Adrenal gland (tissue), 12 donors: Measurements from ENCODE around the gene SCRN3. TPM values are rescaled to one million over a fixed set of nuclear protein-coding genes. Genes with fewer than 3 reads are reported as not detected.

Experiments
- DNase-seq, 7 donors: peaks; one replicate each; pipeline ENCODE4 v3.0.0-alpha.2; 2019 to 2020
- H3K27ac ChIP-seq, 5 donors: fragments of 200-600 bp; sonication (generic) in 4 of 5; 1 replicate in 3 of 5; 2 replicates in 2 of 5; pipeline versions ENCODE4 v1.5.1 to v1.8.0; 2016 to 2020; ENCODE audit warnings: mild to moderate bottlenecking in 1 of 5
- H3K27me3 ChIP-seq: fragments of 200-600 bp; 2 replicates; pipeline ENCODE4 v1.8.0; 2021
- H3K36me3 ChIP-seq, 2 donors: fragments of 200-600 bp; replicated peaks in 1 of 2; 1 replicate in 1 of 2; 2 replicates in 1 of 2; pipeline versions ENCODE4 v1.5.1 to v1.8.0; 2018 to 2022
- H3K4me1 ChIP-seq, 2 donors: fragments of 200-600 bp; replicated peaks in 1 of 2; 1 replicate in 1 of 2; 2 replicates in 1 of 2; pipeline versions ENCODE4 v1.5.1 to v1.8.0; 2018 to 2021
- H3K4me3 ChIP-seq, 4 donors: fragments of 200-600 bp; sonication (generic) in 3 of 4; one replicate each; pipeline ENCODE4 v1.5.1; 2016 to 2018
- H3K9me3 ChIP-seq, 3 donors: fragments of 200-600 bp; sonication (generic) in 1 of 3; replicated peaks in 1 of 3; 1 replicate in 2 of 3; 2 replicates in 1 of 3; pipeline versions ENCODE4 v1.5.1 to v1.8.0; 2016 to 2021
- CTCF ChIP-seq, 6 experiments: fragments of 450-650 bp in 4 of 6; fragments of 200-600 bp in 2 of 6; sonication (generic) in 1 of 6; IDR thresholded peaks; 1 replicate in 5 of 6; 2 replicates in 1 of 6; pipeline versions ENCODE4 v1.5.1 to v1.8.0; 2016 to 2021; ENCODE audit warnings: antibody characterized with exemption in 6 of 6, mild to moderate bottlenecking in 2 of 6, moderate library complexity in 1 of 6
- POLR2A ChIP-seq, 2 donors: fragments of 450-650 bp; IDR thresholded peaks; one replicate each; pipeline ENCODE4 v1.6.1; 2017; ENCODE audit warnings: antibody characterized with exemption in 2 of 2, mild to moderate bottlenecking in 2 of 2, moderate library complexity in 1 of 2
- WGBS, 4 donors: extraction: QIAGEN DNeasy Blood & Tissue Kit in 2 of 4; methylation state at CpG; one replicate each; pipeline versions ENCODE4 v1.1.5 to v1.1.7; 2013 to 2017; 5-methylcytosine and 5-hydroxymethylcytosine counted together
- intact Hi-C, 2 donors: fragments of 100-400 bp; cut with DNase I; formaldehyde crosslinking; loops; one replicate each; pipeline versions ENCODE4 v1.14.1 to v1.15.0; 2022 to 2023
- polyA plus RNA-seq, 3 donors: library from polyadenylated mRNA; stranded (reverse); fragments of 200-250 nt in 2 of 3; fragments of 350-450 nt in 1 of 3; fragmentation: Illumina TruSeq in 1 of 3; extraction: RNeasy Lipid Tissue Mini Kit (QIAGEN cat#74804) in 1 of 3; gene quantifications; one replicate each; pipeline ENCODE4 v1.2.3, GENCODE V29; 2013 to 2014
- total RNA-seq, 9 donors: library from RNA; depleted of rRNA in 4 of 9; stranded (reverse); fragments of >200 nt in 4 of 9; fragments of 120-200 nt in 1 of 9; fragmentation: NEBNext Ultra II Directional in 1 of 9; extraction: Animal tissue kit (Norgen Biotek cat#: 25700) in 1 of 9; gene quantifications; one replicate each; pipeline versions ENCODE4 v1.1.0 to v1.2.4, GENCODE V29; 2013 to 2023
- donor health status: healthy with polysubstance abuse.
- donor health status: Bipolar disorder and iron deficiency.
- donor health status: DM: yes; HTN: yes; CAD: no.
- donor health status: DM: no; HTN: no; CAD: no.
- donor health status: DM: no; HTN: no; CAD: no.
- donor health status: DM: yes; HTN: yes; CAD: no.

SCRN3 gene
- total and polyA plus RNA-seq, 12 donors, result 8.8 to 60.6 (median 29.8) TPM

- DNase-seq, result no peak
- Histone ChIP-seq H3K27ac (no peak overlapping the region), H3K4me1 (no peaks in the 10 kb centered on the region), H3K4me3 (no peak overlapping the region), H3K27me3 (no peaks in the 10 kb centered on the region), H3K36me3 (peaks cover 0 to 16% of the 10 kb centered on the region in 2 donors), H3K9me3 (no peaks in the 10 kb centered on the region)
- WGBS, 4 donors, result 94 to 100% (median 99%) methylated on average over 2 of the region's 2 CpGs
- TF ChIP-seq POLR2A (IDR thresholded peaks at IDR 0.05) (no peak), CTCF (IDR thresholded peaks at IDR 0.05) (no peak)
- intact Hi-C loops, result no loop called here
Measured at GRCh38 chr2:174364628-174365027, 30.9 kb upstream of the SCRN3 start.

GRCh38 chr2:174365571-174365970, 30.0 kb upstream of the SCRN3 start:
- Histone ChIP-seq H3K27me3 (no peaks in the 10 kb centered on the region), H3K4me1 (no peaks in the 10 kb centered on the region), H3K9me3 (no peaks in the 10 kb centered on the region), H3K36me3 (peaks cover 0 to 24% of the 10 kb centered on the region in 2 donors), H3K4me3 (no peak overlapping the region), H3K27ac (no peak overlapping the region)
- no peak for DNase-seq
- TF ChIP-seq CTCF (IDR thresholded peaks at IDR 0.05) (no peak), POLR2A (IDR thresholded peaks at IDR 0.05) (no peak)
- WGBS, 4 donors, result 91 to 97% (median 95%) methylated on average over 2 of the region's 2 CpGs
- intact Hi-C loops, result no loop called here

GRCh38 chr2:174368691-174369090, 26.8 kb upstream of the SCRN3 start:
- intact Hi-C loops, result no loop called here
- H3K4me1 ChIP-seq, result no peaks in the 10 kb centered on the region
- H3K36me3 ChIP-seq, result peaks cover 0 to 28% of the 10 kb centered on the region in 2 donors
- no peak overlapping the region for H3K4me3 ChIP-seq
- 92 to 100% (median 97%) methylated on average over 1 of the region's 1 CpG for WGBS, 4 donors
- TF ChIP-seq POLR2A (IDR thresholded peaks at IDR 0.05) (no peak), CTCF (IDR thresholded peaks at IDR 0.05) (no peak)
- no peak for DNase-seq
- H3K27me3 ChIP-seq, result no peaks in the 10 kb centered on the region
- H3K27ac ChIP-seq, result no peak overlapping the region
- H3K9me3 ChIP-seq, result no peaks in the 10 kb centered on the region

GRCh38 chr2:174376967-174377366, 18.6 kb upstream of the SCRN3 start:
- Histone ChIP-seq H3K4me1 (no peaks in the 10 kb centered on the region), H3K4me3 (no peak overlapping the region), H3K36me3 (peaks cover 0 to 74% of the 10 kb centered on the region in 2 donors), H3K27ac (no peak overlapping the region), H3K27me3 (no peaks in the 10 kb centered on the region), H3K9me3 (no peaks in the 10 kb centered on the region)
- intact Hi-C loops, result no loop called here
- TF ChIP-seq POLR2A (IDR thresholded peaks at IDR 0.05) (no peak), CTCF (IDR thresholded peaks at IDR 0.05) (no peak)
- 71 to 78% (median 74%) methylated on average over 2 of the region's 2 CpGs for WGBS, 4 donors
- no peak for DNase-seq
